ENCODE measurements around the gene SCARB2. TPM values are rescaled to one million over a fixed set of nuclear protein-coding genes. Genes with fewer than 3 reads are reported as not detected.

Gene SCARB2
- total and polyA plus RNA-seq, 2 donors (not counting 3 experiments of a cell fraction or from before 2014, with no cell fraction given) = 75.2 to 116 TPM

- FAIRE-seq = no peak
- H2AFZ ChIP-seq (ENCODE audit: low read depth, low read length) = no peak overlapping the region
- intact Hi-C loops (cut with micrococcal nuclease) (no loop called here), dilution Hi-C loops (cut with MboI; ENCODE audit: extremely low pct_ligation_motif_present, low sequenced_read_pairs) (no loop called here)
- no peaks in the 10 kb centered on the region for H4K20me1 ChIP-seq (replicated peaks; ENCODE audit: control insufficient read depth, extremely low read depth, insufficient read depth, low read length)
- no peak for DNase-seq (ENCODE audit: low read depth, low spot score)
- TF ChIP-seq, protein P1, sequence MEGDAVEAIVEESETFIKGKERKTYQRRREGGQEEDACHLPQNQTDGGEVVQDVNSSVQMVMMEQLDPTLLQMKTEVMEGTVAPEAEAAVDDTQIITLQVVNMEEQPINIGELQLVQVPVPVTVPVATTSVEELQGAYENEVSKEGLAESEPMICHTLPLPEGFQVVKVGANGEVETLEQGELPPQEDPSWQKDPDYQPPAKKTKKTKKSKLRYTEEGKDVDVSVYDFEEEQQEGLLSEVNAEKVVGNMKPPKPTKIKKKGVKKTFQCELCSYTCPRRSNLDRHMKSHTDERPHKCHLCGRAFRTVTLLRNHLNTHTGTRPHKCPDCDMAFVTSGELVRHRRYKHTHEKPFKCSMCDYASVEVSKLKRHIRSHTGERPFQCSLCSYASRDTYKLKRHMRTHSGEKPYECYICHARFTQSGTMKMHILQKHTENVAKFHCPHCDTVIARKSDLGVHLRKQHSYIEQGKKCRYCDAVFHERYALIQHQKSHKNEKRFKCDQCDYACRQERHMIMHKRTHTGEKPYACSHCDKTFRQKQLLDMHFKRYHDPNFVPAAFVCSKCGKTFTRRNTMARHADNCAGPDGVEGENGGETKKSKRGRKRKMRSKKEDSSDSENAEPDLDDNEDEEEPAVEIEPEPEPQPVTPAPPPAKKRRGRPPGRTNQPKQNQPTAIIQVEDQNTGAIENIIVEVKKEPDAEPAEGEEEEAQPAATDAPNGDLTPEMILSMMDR (IDR thresholded peaks at IDR 0.05; ENCODE audit: extremely low read depth in 1 of 2, insufficient read depth in 1 of 2, low read depth in 1 of 2, low read length in 2 of 2) = no peak
- TF ChIP-seq POLR2A (IDR thresholded peaks at IDR 0.05; ENCODE audit: low read depth, low read length) (no peak), MYC (IDR thresholded peaks at IDR 0.05; ENCODE audit: low read depth, low read length) (no peak), GATA2 (IDR thresholded peaks at IDR 0.05; ENCODE audit: insufficient read depth, insufficient read length, low read depth, low read length) (no peak), JUN (IDR thresholded peaks at IDR 0.05; ENCODE audit: borderline replicate concordance, insufficient read depth, insufficient read length, low read depth) (no peak), EZH2 (IDR thresholded peaks at IDR 0.05; ENCODE audit: borderline replicate concordance, low read depth, low read length, severe bottlenecking) (no peak), POLR2AphosphoS5 (IDR thresholded peaks at IDR 0.05; ENCODE audit: insufficient read depth, low read depth, low read length) (no peak), FOS (IDR thresholded peaks at IDR 0.05; ENCODE audit: borderline replicate concordance, insufficient read depth, low read length) (no peak), MAX (IDR thresholded peaks at IDR 0.05; ENCODE audit: insufficient read depth, insufficient read length) (no peak)
- H3K27ac ChIP-seq (ENCODE audit: insufficient read depth, low read depth, low read length) = no peak overlapping the region
- H3K9ac ChIP-seq (replicated peaks; ENCODE audit: extremely low read depth, insufficient read depth, low read length) = no peak overlapping the region
- ChIA-PET CTCF (interaction anchor here (1.4 to 2.7 kb wide), 3 partner anchors 10 to 177 kb away, joined by 6 to 16 read pairs (median 10); partner anchors contain the start of gene SCARB2), POLR2A (no interaction called here)
- peaks cover 33% of the 10 kb centered on the region for H3K4me1 ChIP-seq (ENCODE audit: control insufficient read depth, extremely low read depth, insufficient read depth, low read length)
- H3K9me1 ChIP-seq (replicated peaks; ENCODE audit: control insufficient read depth, extremely low read depth, insufficient read depth, low read length) = no peaks in the 10 kb centered on the region
- H3K27me3 ChIP-seq (ENCODE audit: control insufficient read depth in 2 of 2, insufficient read depth in 2 of 2, low read length in 2 of 2) = no peaks in the 10 kb centered on the region
- BruUV-seq (replicated peaks) = no TSS peak
- H3K36me3 ChIP-seq (ENCODE audit: control insufficient read depth in 2 of 2, extremely low read depth in 1 of 2, insufficient read depth in 2 of 2, low read length in 2 of 2) = peaks cover 0 to 2% of the 10 kb centered on the region in 2 experiments
- no peaks in the 10 kb centered on the region for H3K9me3 ChIP-seq (replicated peaks; ENCODE audit: control insufficient read depth, insufficient read depth, low read length)
- H3K79me2 ChIP-seq (ENCODE audit: control insufficient read depth, insufficient read depth, low read length) = peaks cover 50% of the 10 kb centered on the region
- H3K4me2 ChIP-seq (ENCODE audit: insufficient read depth, low read length) = no peak overlapping the region
- H3K4me3 ChIP-seq (replicated peaks in 1 of 3; ENCODE audit: insufficient read depth in 1 of 3, low read depth in 1 of 3, low read length in 3 of 3) = no peak overlapping the region
Observed at GRCh38 chr4:76200771-76201231, 12.8 kb downstream of the SCARB2 start.
